ENCODE results near the gene MRPL14.

The MRPL14 gene

DNA sequence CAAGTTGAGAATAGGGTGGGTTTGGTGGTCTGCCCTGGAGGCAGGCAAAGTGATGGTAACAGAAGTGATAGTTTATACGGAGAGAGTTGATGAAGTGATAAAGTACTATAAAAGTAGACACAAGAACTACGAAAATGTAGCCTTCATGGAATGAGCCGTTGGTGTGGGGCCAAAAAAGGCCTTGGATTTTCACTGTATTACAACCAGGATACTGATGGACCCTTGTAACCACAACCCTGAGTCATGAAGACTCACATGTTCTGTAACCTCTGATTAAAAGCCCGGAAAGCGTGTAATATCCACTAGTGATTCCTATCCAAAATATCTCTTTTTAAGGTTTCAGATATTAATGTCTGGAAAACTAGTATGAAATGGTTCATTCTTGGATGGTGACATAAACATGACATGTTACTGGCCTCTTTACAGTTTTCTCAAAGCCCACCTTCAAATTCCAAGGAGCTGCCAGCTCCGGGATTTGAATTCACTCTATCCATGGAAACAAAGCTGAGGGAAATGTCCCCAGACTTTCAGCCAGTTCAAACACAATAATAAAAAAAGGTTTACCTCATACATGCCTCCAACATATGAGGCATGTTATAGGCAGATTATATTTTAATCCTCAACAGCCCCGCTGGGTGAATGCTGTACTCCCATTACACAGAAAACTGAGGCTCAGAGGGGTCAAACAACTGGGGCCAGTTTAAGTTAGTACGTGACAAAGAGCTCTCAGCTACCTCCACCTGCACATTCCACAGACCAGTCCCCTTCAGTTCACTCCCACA lies 55.4 kb downstream of the MRPL14 start:
- peaks cover 51% of the 10 kb centered on the region for H3K4me1 ChIP-seq (ENCODE audit: low read length)
- no peak overlapping the region for H3K9ac ChIP-seq (ENCODE audit: low read length)
- H3K79me2 ChIP-seq (ENCODE audit: low read length) = peaks cover 9% of the 10 kb centered on the region
- H3K4me3 ChIP-seq (ENCODE audit: low read length) = peak overlapping the region; percentile 78
- no peaks in the 10 kb centered on the region for H4K20me1 ChIP-seq (ENCODE audit: insufficient read depth, low read length)
- H3K9me3 ChIP-seq (ENCODE audit: insufficient read depth, low read length) = no peaks in the 10 kb centered on the region
- peak overlapping the region; percentile 78 for H3K4me2 ChIP-seq (ENCODE audit: low read length)
- TF ChIP-seq, protein P1, sequence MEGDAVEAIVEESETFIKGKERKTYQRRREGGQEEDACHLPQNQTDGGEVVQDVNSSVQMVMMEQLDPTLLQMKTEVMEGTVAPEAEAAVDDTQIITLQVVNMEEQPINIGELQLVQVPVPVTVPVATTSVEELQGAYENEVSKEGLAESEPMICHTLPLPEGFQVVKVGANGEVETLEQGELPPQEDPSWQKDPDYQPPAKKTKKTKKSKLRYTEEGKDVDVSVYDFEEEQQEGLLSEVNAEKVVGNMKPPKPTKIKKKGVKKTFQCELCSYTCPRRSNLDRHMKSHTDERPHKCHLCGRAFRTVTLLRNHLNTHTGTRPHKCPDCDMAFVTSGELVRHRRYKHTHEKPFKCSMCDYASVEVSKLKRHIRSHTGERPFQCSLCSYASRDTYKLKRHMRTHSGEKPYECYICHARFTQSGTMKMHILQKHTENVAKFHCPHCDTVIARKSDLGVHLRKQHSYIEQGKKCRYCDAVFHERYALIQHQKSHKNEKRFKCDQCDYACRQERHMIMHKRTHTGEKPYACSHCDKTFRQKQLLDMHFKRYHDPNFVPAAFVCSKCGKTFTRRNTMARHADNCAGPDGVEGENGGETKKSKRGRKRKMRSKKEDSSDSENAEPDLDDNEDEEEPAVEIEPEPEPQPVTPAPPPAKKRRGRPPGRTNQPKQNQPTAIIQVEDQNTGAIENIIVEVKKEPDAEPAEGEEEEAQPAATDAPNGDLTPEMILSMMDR (IDR thresholded peaks at IDR 0.05; ENCODE audit: low read depth, low read length) = no peak
- no peak for TF ChIP-seq EZH2phosphoT487 (IDR thresholded peaks at IDR 0.05; ENCODE audit: low read depth)
- H3K27ac ChIP-seq (ENCODE audit: low read length) = no peak overlapping the region
- H3K36me3 ChIP-seq (replicated peaks; ENCODE audit: low read depth, low read length) = no peaks in the 10 kb centered on the region
- peaks cover 9% of the 10 kb centered on the region; the same call in 1 of the 2 replicates for H3K27me3 ChIP-seq (ENCODE audit: low read depth, low read length)
- no peak overlapping the region for H2AFZ ChIP-seq (ENCODE audit: low read depth, low read length)

DNA sequence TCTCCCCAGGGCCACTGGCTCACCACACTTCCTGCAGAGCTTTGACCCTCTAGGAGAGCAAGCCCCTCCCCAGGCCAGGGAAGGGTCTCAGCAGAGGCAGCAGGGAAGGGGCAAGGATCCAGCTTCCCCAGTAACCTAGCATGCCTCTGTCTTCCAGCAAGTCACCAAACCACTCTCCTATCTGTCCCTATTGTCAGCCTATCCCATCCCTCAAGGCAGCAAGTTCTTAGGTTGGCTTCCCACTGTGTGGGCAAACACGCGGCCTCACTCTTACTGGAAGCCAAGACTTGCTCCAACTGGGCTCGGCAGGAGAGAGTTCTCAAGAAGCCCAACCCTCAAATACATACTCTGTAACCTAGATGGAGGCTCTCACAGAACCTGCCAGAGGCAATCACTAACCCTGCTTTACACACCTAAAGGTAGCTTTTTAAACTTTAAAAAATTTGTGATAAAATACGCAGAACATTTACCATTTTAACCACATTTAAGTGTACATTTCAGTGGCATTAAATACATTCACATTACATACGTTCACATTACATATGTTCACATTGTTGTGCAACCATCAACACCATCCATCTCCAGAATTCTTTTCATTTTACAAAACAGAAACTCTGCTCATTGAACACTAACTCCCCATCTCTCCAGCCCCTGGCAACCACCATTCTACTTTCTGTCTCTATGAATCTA lies 58.5 kb downstream of the MRPL14 start:
- no peak overlapping the region for H3K27ac ChIP-seq (ENCODE audit: low read length)
- H3K27me3 ChIP-seq (ENCODE audit: low read depth, low read length) = peaks cover 9% of the 10 kb centered on the region; the same call in 1 of the 2 replicates
- H3K9ac ChIP-seq (ENCODE audit: low read length) = no peak overlapping the region
- no peak overlapping the region for H3K4me2 ChIP-seq (ENCODE audit: low read length)
- TF ChIP-seq EZH2phosphoT487 (IDR thresholded peaks at IDR 0.05; ENCODE audit: low read depth) = no peak
- TF ChIP-seq, protein P1 (IDR thresholded peaks at IDR 0.05; ENCODE audit: low read depth, low read length) = no peak
- H3K4me1 ChIP-seq (ENCODE audit: low read length) = peaks cover 50% of the 10 kb centered on the region
- peaks cover 9% of the 10 kb centered on the region for H3K79me2 ChIP-seq (ENCODE audit: low read length)
- no peak overlapping the region for H2AFZ ChIP-seq (ENCODE audit: low read depth, low read length)
- no peaks in the 10 kb centered on the region for H3K36me3 ChIP-seq (replicated peaks; ENCODE audit: low read depth, low read length)
- no peaks in the 10 kb centered on the region for H4K20me1 ChIP-seq (ENCODE audit: insufficient read depth, low read length)
- no peak overlapping the region for H3K4me3 ChIP-seq (ENCODE audit: low read length)
- H3K9me3 ChIP-seq (ENCODE audit: insufficient read depth, low read length) = no peaks in the 10 kb centered on the region

DNA sequence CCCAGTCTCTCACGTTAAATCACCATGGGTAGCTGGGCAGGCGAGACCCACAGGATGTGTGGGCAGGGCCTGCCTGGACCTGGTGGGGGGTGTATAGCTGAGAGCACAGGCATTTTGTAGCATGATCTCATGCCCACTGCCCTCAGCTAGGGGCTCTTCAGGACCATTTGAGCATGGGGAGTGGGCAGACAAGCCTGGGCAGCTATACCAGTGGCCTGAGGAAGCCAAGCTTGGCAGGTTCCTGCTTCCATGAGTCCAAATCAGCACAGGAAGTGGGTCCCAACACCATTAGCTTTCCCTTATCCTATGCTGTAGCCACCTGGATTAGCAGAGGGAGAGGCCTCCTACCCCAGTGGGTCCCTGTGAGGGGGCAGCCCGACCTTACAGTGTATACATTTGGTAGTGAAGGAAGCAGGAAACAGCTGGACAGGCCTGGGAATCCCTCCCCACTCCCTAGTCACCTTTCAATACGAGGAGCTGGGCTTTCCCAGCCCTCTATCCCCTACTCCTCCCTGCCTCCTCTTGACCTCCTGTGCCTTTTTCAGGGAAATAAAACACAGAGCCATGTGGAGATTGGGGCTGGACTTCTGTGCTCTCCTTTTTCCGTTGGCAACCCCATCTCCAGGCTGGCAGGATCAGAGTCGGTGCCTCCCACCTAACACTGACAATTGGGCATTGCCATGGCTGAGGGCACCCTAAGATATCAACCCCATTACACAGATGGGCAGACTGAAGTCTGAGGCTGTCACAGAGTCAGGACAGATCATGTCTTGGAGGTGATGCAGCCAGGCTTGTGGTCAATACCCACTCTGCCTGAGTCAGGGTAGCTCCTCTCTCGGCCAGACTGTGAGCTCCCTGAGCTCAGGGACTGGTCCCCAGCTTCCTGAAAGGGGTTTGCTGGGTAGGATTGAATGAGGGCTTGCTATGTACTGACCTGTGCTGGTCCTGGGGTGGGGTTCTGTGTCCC lies 59.8 kb downstream of the MRPL14 start:
- Histone ChIP-seq H3K4me3 (ENCODE audit: low read length) (no peak overlapping the region), H3K27me3 (ENCODE audit: low read depth, low read length) (peaks cover 9% of the 10 kb centered on the region; the same call in 1 of the 2 replicates), H3K4me2 (ENCODE audit: low read length) (no peak overlapping the region), H3K4me1 (ENCODE audit: low read length) (peaks cover 48% of the 10 kb centered on the region), H2AFZ (ENCODE audit: low read depth, low read length) (no peak overlapping the region), H3K36me3 (replicated peaks; ENCODE audit: low read depth, low read length) (no peaks in the 10 kb centered on the region), H3K9ac (ENCODE audit: low read length) (no peak overlapping the region), H3K79me2 (ENCODE audit: low read length) (peaks cover 7% of the 10 kb centered on the region), H3K9me3 (ENCODE audit: insufficient read depth, low read length) (no peaks in the 10 kb centered on the region), H3K27ac (ENCODE audit: low read length) (no peak overlapping the region), H4K20me1 (ENCODE audit: insufficient read depth, low read length) (no peaks in the 10 kb centered on the region)
- TF ChIP-seq EZH2phosphoT487 (IDR thresholded peaks at IDR 0.05; ENCODE audit: low read depth) = no peak
- TF ChIP-seq, protein P1 (IDR thresholded peaks at IDR 0.05; ENCODE audit: low read depth, low read length) = no peak

Data from OCI-LY3 (cell line).